BJ (cell line): ENCODE data around the gene TLR6. TPM values are rescaled to one million over a fixed set of nuclear protein-coding genes. Genes with fewer than 3 reads are reported as not detected.
A peak's percentile ranks its signal among the peaks of the same experiment; 100 is the strongest.

Experiments
- CTCF ChIA-PET: fragments of 350-600 bp; formaldehyde crosslinking; extraction: SDS; loops from one replicate; lab custom pipeline; 2021; ENCODE audit warnings: antibody characterized with exemption, inconsistent platforms; lab: Yijun Ruan, JAX
- POLR2A ChIA-PET: fragments of 300-600 bp; sonication (Branson Sonifier 250); formaldehyde crosslinking; extraction: SDS; loops from one replicate; lab custom pipeline; 2021; ENCODE audit warnings: antibody characterized with exemption; lab: Charles Lee
- DNase-seq: peaks from one replicate; pipeline ENCODE4 v3.0.0-alpha.2; 2011; ENCODE audit warnings: low read depth
- H3K27me3 ChIP-seq: 2 replicates; pipeline ENCODE4 v1.6.0; 2011; ENCODE audit warnings: low read length; ENCODE audit not compliant: control insufficient read depth, insufficient read depth
- H3K36me3 ChIP-seq: 2 replicates; pipeline ENCODE4 v1.5.1; 2011; ENCODE audit warnings: low read length; ENCODE audit not compliant: control insufficient read depth, insufficient read depth
- H3K4me3 ChIP-seq: 2 replicates; pipeline ENCODE4 v1.5.1; 2011; ENCODE audit warnings: low read depth, mild to moderate bottlenecking, control low read depth, low read length
- CTCF ChIP-seq: IDR thresholded peaks from 2 replicates; pipeline ENCODE4 v1.5.1; 2011; ENCODE audit warnings: low read depth, mild to moderate bottlenecking, control low read depth, inconsistent platforms, low read length, moderate library complexity; ENCODE audit not compliant: insufficient read depth
- polyA plus RNA-seq: library from polyadenylated mRNA; depleted of rRNA; stranded (reverse); fragments of >200 nt; gene quantifications from 2 replicates; pipeline ENCODE4 v1.2.3, GENCODE V29; 2011

The TLR6 gene
- polyA plus RNA-seq, 1 experiment = 0.27 TPM

GRCh38 chr4:38859501-38859900, 2.9 kb upstream of the TLR6 start:
- ChIA-PET CTCF (interaction anchor here (1.2 to 1.3 kb wide), 2 partner anchors 77 to 102 kb away, joined by 3 read pairs; partner anchors contain the start of gene TLR10), POLR2A (interaction anchor here (0.6 kb wide), 1 partner anchor 25 kb away, joined by 3 read pairs; no protein-coding TSS in a partner anchor)
- H3K27me3 ChIP-seq = no peaks in the 10 kb centered on the region
- no peak for TF ChIP-seq CTCF
- DNase-seq = no peak
- no peaks in the 10 kb centered on the region for H3K36me3 ChIP-seq
- H3K4me3 ChIP-seq = no peak overlapping the region

- DNase-seq = no peak
- H3K36me3 ChIP-seq = no peaks in the 10 kb centered on the region
- no peak overlapping the region for H3K4me3 ChIP-seq
- no peaks in the 10 kb centered on the region for H3K27me3 ChIP-seq
- no peak for TF ChIP-seq CTCF
- ChIA-PET POLR2A (no interaction called here), CTCF (no interaction called here)
These were observed 1.4 kb upstream of the TLR6 start for GRCh38 chr4:38858097-38858420.

- CTCF ChIA-PET = interaction anchor here (1.0 kb wide), 1 partner anchor 331 kb away, joined by 5 read pairs; no protein-coding TSS in a partner anchor
These were observed 908 bp upstream of the TLR6 start for GRCh38 chr4:38857354-38858096.

GRCh38 chr4:38856046-38856445, 571 bp downstream of the TLR6 start:
- POLR2A ChIA-PET = no interaction called here
- Histone ChIP-seq H3K27me3 (no peaks in the 10 kb centered on the region), H3K36me3 (no peaks in the 10 kb centered on the region), H3K4me3 (no peak overlapping the region)
- CTCF ChIA-PET = interaction anchor here (1.0 to 1.8 kb wide), 6 partner anchors 13 to 677 kb away, joined by 3 to 6 read pairs (median 4); no protein-coding TSS in a partner anchor
- DNase-seq = no peak
- TF ChIP-seq CTCF = no peak

More at GRCh38 chr4:38857354-38858096, 908 bp upstream of the TLR6 start:
- no peaks in the 10 kb centered on the region for H3K36me3 ChIP-seq
- H3K4me3 ChIP-seq = peak overlapping the region; percentile 12; the same call in 1 of the 2 replicates
- POLR2A ChIA-PET = no interaction called here
- peak; percentile 49 for DNase-seq
- no peak for TF ChIP-seq CTCF
- no peaks in the 10 kb centered on the region for H3K27me3 ChIP-seq

GRCh38 chr4:38855466-38855865, 1.2 kb downstream of the TLR6 start:
- POLR2A ChIA-PET = no interaction called here
- TF ChIP-seq CTCF = no peak
- Histone ChIP-seq H3K36me3 (no peaks in the 10 kb centered on the region), H3K4me3 (no peak overlapping the region), H3K27me3 (no peaks in the 10 kb centered on the region)
- CTCF ChIA-PET = interaction anchor here (1.0 to 1.8 kb wide), 6 partner anchors 12 to 676 kb away, joined by 3 to 6 read pairs (median 4); no protein-coding TSS in a partner anchor
- DNase-seq = no peak
